ENCODE measurements around the gene AP2A2. TPM values are rescaled to one million over a fixed set of nuclear protein-coding genes. Genes with fewer than 3 reads are reported as not detected.

AP2A2 gene
- total RNA-seq, 1 experiment from 2014 or later, result 29.6 TPM

DNA sequence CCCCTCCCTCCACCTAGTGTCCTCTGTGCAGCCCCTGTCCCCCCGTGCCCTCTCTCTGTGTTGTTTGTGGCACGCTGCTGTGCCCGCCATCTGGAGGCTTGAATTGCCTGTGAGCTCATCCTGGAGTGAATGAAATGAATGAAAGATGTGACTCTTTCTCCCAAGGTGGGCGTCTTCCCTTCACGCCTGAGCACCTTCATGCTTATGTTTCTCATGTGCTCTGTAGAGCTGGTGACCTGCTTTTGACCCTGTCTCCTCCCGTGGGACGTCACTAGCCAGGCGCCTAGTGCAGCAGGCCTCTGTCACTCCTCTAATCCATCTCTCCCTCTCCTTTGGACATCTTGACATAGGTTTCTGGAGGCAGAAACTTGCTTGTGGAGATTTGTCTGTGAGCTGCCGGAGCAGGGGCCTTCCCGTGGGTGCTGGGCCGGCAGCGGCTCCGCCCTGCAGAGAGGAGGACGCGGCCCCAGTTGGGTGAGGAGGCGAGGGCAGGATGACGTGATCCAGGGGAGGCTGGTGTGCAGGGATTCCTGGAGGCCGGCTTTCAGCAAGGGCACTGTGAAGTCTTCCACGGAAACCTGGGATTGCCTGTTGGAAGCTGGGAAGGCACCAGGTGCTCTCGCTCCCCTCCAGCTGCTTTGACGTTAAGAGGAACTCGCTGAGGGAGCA, 70.2 kb downstream of the AP2A2 start:
- Histone ChIP-seq H3K9ac (ENCODE audit: low read length) (no peak overlapping the region), H3K4me2 (ENCODE audit: low read length) (no peak overlapping the region), H3K36me3 (ENCODE audit: low read depth, low read length) (peaks cover 3% of the 10 kb centered on the region; the same call in 1 of the 2 replicates), H3K9me3 (ENCODE audit: low read length) (no peaks in the 10 kb centered on the region), H3K4me1 (ENCODE audit: insufficient read depth, low read length) (no peaks in the 10 kb centered on the region), H3K9me2 (replicated peaks; ENCODE audit: low read length) (no peaks in the 10 kb centered on the region), H3K79me2 (ENCODE audit: low read length) (no peaks in the 10 kb centered on the region), H3K27ac (ENCODE audit: low read length) (no peak overlapping the region), H3K27me3 (ENCODE audit: low read length) (no peaks in the 10 kb centered on the region), H4K20me1 (ENCODE audit: low read length) (no peaks in the 10 kb centered on the region), H2AFZ (ENCODE audit: low read length) (no peak overlapping the region), H3F3A (ENCODE audit: low read length, unreplicated experiment) (no peaks in the 10 kb centered on the region), H3K4me3 (ENCODE audit: low read length) (no peak overlapping the region)
- ChIA-PET POLR2A (ENCODE audit: unreplicated experiment) (no interaction called here), CTCF (no interaction called here)
- intact Hi-C loops (cut with micrococcal nuclease), result no loop called here
- DNase-seq, result no peak
- no peak for ATAC-seq
- BruUV-seq (replicated peaks), result no TSS peak
- no peak for TF ChIP-seq EZH2 (IDR thresholded peaks at IDR 0.05; ENCODE audit: low read length, unreplicated experiment)
- no peak for TF ChIP-seq EZH2phosphoT487 (IDR thresholded peaks at IDR 0.05; ENCODE audit: borderline replicate concordance, low read length)
- TF ChIP-seq, protein P1, sequence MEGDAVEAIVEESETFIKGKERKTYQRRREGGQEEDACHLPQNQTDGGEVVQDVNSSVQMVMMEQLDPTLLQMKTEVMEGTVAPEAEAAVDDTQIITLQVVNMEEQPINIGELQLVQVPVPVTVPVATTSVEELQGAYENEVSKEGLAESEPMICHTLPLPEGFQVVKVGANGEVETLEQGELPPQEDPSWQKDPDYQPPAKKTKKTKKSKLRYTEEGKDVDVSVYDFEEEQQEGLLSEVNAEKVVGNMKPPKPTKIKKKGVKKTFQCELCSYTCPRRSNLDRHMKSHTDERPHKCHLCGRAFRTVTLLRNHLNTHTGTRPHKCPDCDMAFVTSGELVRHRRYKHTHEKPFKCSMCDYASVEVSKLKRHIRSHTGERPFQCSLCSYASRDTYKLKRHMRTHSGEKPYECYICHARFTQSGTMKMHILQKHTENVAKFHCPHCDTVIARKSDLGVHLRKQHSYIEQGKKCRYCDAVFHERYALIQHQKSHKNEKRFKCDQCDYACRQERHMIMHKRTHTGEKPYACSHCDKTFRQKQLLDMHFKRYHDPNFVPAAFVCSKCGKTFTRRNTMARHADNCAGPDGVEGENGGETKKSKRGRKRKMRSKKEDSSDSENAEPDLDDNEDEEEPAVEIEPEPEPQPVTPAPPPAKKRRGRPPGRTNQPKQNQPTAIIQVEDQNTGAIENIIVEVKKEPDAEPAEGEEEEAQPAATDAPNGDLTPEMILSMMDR (conservative IDR thresholded peaks at IDR 0.05; ENCODE audit: low read depth, low read length), result no peak

DNA sequence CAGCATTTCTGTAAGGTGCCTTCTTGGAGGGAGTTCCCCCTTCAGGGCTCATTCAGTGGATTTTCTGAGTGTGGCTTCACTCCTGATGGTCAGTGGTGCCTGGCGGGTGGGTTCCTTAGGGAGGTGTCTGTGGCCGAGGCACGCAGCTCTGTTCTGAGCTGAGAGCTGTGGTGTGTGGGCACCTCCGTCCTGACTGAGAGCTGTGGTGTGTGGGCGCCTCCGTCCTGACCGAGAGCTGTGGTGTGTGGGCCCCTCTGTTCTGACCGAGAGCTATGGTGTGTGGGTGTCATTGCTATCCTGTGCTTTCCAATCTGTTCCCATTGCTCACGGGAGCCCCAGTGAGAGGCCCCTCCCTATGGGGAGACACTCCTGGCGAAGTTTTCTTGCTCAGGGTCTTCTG, 71.0 kb downstream of the AP2A2 start:
- no TSS peak for BruUV-seq (replicated peaks)
- no peaks in the 10 kb centered on the region for H4K20me1 ChIP-seq (ENCODE audit: low read length)
- H3K9me3 ChIP-seq (ENCODE audit: low read length), result no peaks in the 10 kb centered on the region
- DNase-seq, result no peak
- no peaks in the 10 kb centered on the region for H3F3A ChIP-seq (ENCODE audit: low read length, unreplicated experiment)
- no peak overlapping the region for H3K9ac ChIP-seq (ENCODE audit: low read length)
- H2AFZ ChIP-seq (ENCODE audit: low read length), result no peak overlapping the region
- H3K27me3 ChIP-seq (ENCODE audit: low read length), result no peaks in the 10 kb centered on the region
- TF ChIP-seq, protein P1 (conservative IDR thresholded peaks at IDR 0.05; ENCODE audit: low read depth, low read length), result no peak
- TF ChIP-seq EZH2 (IDR thresholded peaks at IDR 0.05; ENCODE audit: low read length, unreplicated experiment) (no peak), EZH2phosphoT487 (IDR thresholded peaks at IDR 0.05; ENCODE audit: borderline replicate concordance, low read length) (no peak)
- H3K4me1 ChIP-seq (ENCODE audit: insufficient read depth, low read length), result no peaks in the 10 kb centered on the region
- no peaks in the 10 kb centered on the region for H3K9me2 ChIP-seq (replicated peaks; ENCODE audit: low read length)
- no peak overlapping the region for H3K4me3 ChIP-seq (ENCODE audit: low read length)
- H3K4me2 ChIP-seq (ENCODE audit: low read length), result no peak overlapping the region
- no peaks in the 10 kb centered on the region for H3K79me2 ChIP-seq (ENCODE audit: low read length)
- ChIA-PET CTCF (no interaction called here), POLR2A (ENCODE audit: unreplicated experiment) (no interaction called here)
- no peak overlapping the region for H3K27ac ChIP-seq (ENCODE audit: low read length)
- no peak for ATAC-seq
- peaks cover 3% of the 10 kb centered on the region; the same call in 1 of the 2 replicates for H3K36me3 ChIP-seq (ENCODE audit: low read depth, low read length)
- intact Hi-C loops (cut with micrococcal nuclease), result no loop called here

DNA sequence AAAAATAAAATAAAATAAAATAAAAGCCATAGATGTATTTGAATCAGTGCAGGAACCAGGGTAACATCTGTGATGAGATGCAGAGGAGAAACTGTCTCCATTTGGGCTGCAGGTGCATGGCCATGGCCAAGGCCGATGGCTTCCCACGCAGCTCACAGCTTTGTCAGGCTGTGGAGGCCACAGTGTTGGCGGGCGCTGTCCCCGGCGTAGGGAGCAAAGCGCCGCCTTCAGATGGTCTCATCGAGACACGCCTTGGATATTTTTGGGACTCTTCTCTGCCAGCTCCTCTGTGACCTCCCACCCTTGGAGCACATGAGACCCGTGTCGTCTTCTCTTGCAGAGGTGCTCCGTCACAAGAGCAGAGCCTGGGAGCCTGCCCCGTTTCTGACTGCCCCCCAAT, 72.2 kb downstream of the AP2A2 start:
- no peaks in the 10 kb centered on the region for H3K79me2 ChIP-seq (ENCODE audit: low read length)
- H3K4me2 ChIP-seq (ENCODE audit: low read length), result no peak overlapping the region
- no peak for DNase-seq
- POLR2A ChIA-PET (ENCODE audit: unreplicated experiment), result no interaction called here
- H3K9me3 ChIP-seq (ENCODE audit: low read length), result no peaks in the 10 kb centered on the region
- no peak for ATAC-seq
- no peaks in the 10 kb centered on the region for H4K20me1 ChIP-seq (ENCODE audit: low read length)
- no peak overlapping the region for H3K9ac ChIP-seq (ENCODE audit: low read length)
- H3K4me1 ChIP-seq (ENCODE audit: insufficient read depth, low read length), result no peaks in the 10 kb centered on the region
- H3K4me3 ChIP-seq (ENCODE audit: low read length), result no peak overlapping the region
- H3K27ac ChIP-seq (ENCODE audit: low read length), result no peak overlapping the region
- peaks cover 3% of the 10 kb centered on the region; the same call in 1 of the 2 replicates for H3K36me3 ChIP-seq (ENCODE audit: low read depth, low read length)
- H3K27me3 ChIP-seq (ENCODE audit: low read length), result no peaks in the 10 kb centered on the region
- intact Hi-C loops (cut with micrococcal nuclease), result no loop called here
- CTCF ChIA-PET, result no interaction called here
- H3K9me2 ChIP-seq (replicated peaks; ENCODE audit: low read length), result no peaks in the 10 kb centered on the region
- H3F3A ChIP-seq (ENCODE audit: low read length, unreplicated experiment), result no peaks in the 10 kb centered on the region
- no TSS peak for BruUV-seq (replicated peaks)
- TF ChIP-seq, protein P1 (conservative IDR thresholded peaks at IDR 0.05; ENCODE audit: low read depth, low read length), result no peak
- TF ChIP-seq EZH2 (IDR thresholded peaks at IDR 0.05; ENCODE audit: low read length, unreplicated experiment) (no peak), EZH2phosphoT487 (IDR thresholded peaks at IDR 0.05; ENCODE audit: borderline replicate concordance, low read length) (no peak)
- H2AFZ ChIP-seq (ENCODE audit: low read length), result no peak overlapping the region

All from PC-3 (cell line).